Lower leg skin (tissue), 3 donors: ENCODE results near the gene CALHM3.

Source experiments
- POLR2A ChIP-seq, 2 donors: fragments of 450-650 bp; IDR thresholded peaks; one replicate each; pipeline ENCODE4 v1.6.1; 2016 to 2017; ENCODE audit warnings: antibody characterized with exemption in 2 of 2, mild to moderate bottlenecking in 1 of 2, moderate library complexity in 1 of 2
- TF ChIP-seq, protein P1 (sequence below), 3 donors: fragments of 450-650 bp; IDR thresholded peaks; one replicate each; pipeline ENCODE4 v1.5.1; 2016; ENCODE audit warnings: antibody characterized with exemption in 3 of 3, mild to moderate bottlenecking in 3 of 3, moderate library complexity in 2 of 3

DNA sequence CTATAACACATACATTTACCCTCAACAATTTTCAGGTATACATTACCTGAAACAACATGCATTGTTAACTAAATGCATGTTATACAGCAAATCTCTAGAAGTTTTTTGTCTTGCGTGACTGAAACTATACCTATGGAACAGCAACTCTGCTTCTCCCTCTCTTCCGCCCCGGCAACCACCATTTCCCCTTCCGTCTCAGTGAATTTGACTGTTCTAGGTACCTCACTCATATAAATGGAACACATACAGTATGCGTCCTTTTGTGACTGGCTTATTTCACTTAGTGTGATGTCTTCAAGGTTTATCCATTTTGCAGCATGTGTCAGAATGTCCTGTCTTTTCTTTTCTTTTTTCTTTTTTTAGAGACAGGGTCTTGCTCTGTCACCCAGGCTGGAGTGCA is 49.4 kb downstream of the CALHM3 start:
- TF ChIP-seq, protein P1, sequence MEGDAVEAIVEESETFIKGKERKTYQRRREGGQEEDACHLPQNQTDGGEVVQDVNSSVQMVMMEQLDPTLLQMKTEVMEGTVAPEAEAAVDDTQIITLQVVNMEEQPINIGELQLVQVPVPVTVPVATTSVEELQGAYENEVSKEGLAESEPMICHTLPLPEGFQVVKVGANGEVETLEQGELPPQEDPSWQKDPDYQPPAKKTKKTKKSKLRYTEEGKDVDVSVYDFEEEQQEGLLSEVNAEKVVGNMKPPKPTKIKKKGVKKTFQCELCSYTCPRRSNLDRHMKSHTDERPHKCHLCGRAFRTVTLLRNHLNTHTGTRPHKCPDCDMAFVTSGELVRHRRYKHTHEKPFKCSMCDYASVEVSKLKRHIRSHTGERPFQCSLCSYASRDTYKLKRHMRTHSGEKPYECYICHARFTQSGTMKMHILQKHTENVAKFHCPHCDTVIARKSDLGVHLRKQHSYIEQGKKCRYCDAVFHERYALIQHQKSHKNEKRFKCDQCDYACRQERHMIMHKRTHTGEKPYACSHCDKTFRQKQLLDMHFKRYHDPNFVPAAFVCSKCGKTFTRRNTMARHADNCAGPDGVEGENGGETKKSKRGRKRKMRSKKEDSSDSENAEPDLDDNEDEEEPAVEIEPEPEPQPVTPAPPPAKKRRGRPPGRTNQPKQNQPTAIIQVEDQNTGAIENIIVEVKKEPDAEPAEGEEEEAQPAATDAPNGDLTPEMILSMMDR (IDR thresholded peaks at IDR 0.05), result no peak
- no peak for TF ChIP-seq POLR2A (IDR thresholded peaks at IDR 0.05)
